Parathyroid adenoma (tissue), 2 donors: ENCODE measurements around the gene ARHGAP44.

Source experiments
- H2AFZ ChIP-seq: fragments of 300-600 bp; sonication (generic); one replicate; pipeline ENCODE4 v1.7.0; 2017; ENCODE audit warnings: antibody characterized with exemption, mild to moderate bottlenecking
- H3K27ac ChIP-seq: fragments of 300-600 bp; sonication (generic); one replicate; pipeline ENCODE4 v1.7.0; 2017
- H3K27me3 ChIP-seq: fragments of 300-600 bp; sonication (generic); one replicate; pipeline ENCODE4 v1.7.0; 2017; ENCODE audit warnings: low read length; ENCODE audit not compliant: control insufficient read depth, insufficient read depth
- H3K36me3 ChIP-seq: fragments of 300-600 bp; sonication (generic); one replicate; pipeline ENCODE4 v1.7.0; 2017; ENCODE audit warnings: low read length; ENCODE audit not compliant: control insufficient read depth, insufficient read depth
- H3K4me1 ChIP-seq: fragments of 300-600 bp; sonication (generic); one replicate; pipeline ENCODE4 v1.7.0; 2017; ENCODE audit warnings: control low read depth
- H3K4me2 ChIP-seq: fragments of 300-600 bp; sonication (generic); one replicate; pipeline ENCODE4 v1.7.0; 2017; ENCODE audit warnings: low read length
- H3K4me3 ChIP-seq: fragments of 300-600 bp; sonication (generic); one replicate; pipeline ENCODE4 v1.7.0; 2017; ENCODE audit warnings: low read depth, low read length
- H3K79me2 ChIP-seq: fragments of 300-600 bp; sonication (generic); one replicate; pipeline ENCODE4 v1.7.0; 2017; ENCODE audit warnings: control low read depth
- H3K9ac ChIP-seq: fragments of 300-600 bp; sonication (generic); one replicate; pipeline ENCODE4 v1.7.0; 2017; ENCODE audit warnings: mild to moderate bottlenecking
- H3K9me3 ChIP-seq: fragments of 300-600 bp; sonication (generic); one replicate; pipeline ENCODE4 v1.7.0; 2017; ENCODE audit warnings: low read length; ENCODE audit not compliant: control insufficient read depth
- CTCF ChIP-seq: fragments of 300-600 bp; sonication (generic); IDR thresholded peaks from one replicate; pipeline ENCODE4 v1.7.0; 2017; ENCODE audit warnings: antibody characterized with exemption, mild to moderate bottlenecking
- donor health status: primary hyperparathyroidism.

Gene ARHGAP44

GRCh38 chr17:12830777-12831247, 41.5 kb downstream of the ARHGAP44 start:
- Histone ChIP-seq H3K4me2 (no peak overlapping the region), H3K4me1 (no peaks in the 10 kb centered on the region), H3K79me2 (peaks cover 33% of the 10 kb centered on the region), H2AFZ (no peak overlapping the region), H3K27me3 (no peaks in the 10 kb centered on the region), H3K27ac (no peak overlapping the region), H3K36me3 (no peaks in the 10 kb centered on the region), H3K9me3 (no peaks in the 10 kb centered on the region), H3K9ac (no peak overlapping the region), H3K4me3 (no peak overlapping the region)
- TF ChIP-seq CTCF: no peak

- Histone ChIP-seq H3K4me1 (no peaks in the 10 kb centered on the region), H3K36me3 (no peaks in the 10 kb centered on the region), H3K27me3 (no peaks in the 10 kb centered on the region), H3K9ac (no peak overlapping the region), H3K79me2 (peaks cover 33% of the 10 kb centered on the region), H3K4me3 (no peak overlapping the region), H2AFZ (no peak overlapping the region), H3K27ac (no peak overlapping the region), H3K9me3 (no peaks in the 10 kb centered on the region), H3K4me2 (no peak overlapping the region)
- TF ChIP-seq CTCF: no peak
Measured at GRCh38 chr17:12831839-12832238, 42.5 kb downstream of the ARHGAP44 start.

GRCh38 chr17:12839042-12839441, 49.7 kb downstream of the ARHGAP44 start:
- no peak overlapping the region for H3K9ac ChIP-seq
- no peak overlapping the region for H2AFZ ChIP-seq
- no peak overlapping the region for H3K4me3 ChIP-seq
- H3K79me2 ChIP-seq: peaks cover 5% of the 10 kb centered on the region
- no peak for TF ChIP-seq CTCF
- no peaks in the 10 kb centered on the region for H3K9me3 ChIP-seq
- H3K27ac ChIP-seq: no peak overlapping the region
- peaks cover 3% of the 10 kb centered on the region for H3K4me1 ChIP-seq
- no peaks in the 10 kb centered on the region for H3K27me3 ChIP-seq
- H3K4me2 ChIP-seq: no peak overlapping the region
- H3K36me3 ChIP-seq: no peaks in the 10 kb centered on the region

- Histone ChIP-seq H3K36me3 (no peaks in the 10 kb centered on the region), H3K4me2 (no peak overlapping the region), H3K27ac (no peak overlapping the region), H3K79me2 (peaks cover 7% of the 10 kb centered on the region), H3K9me3 (no peaks in the 10 kb centered on the region), H3K4me1 (peaks cover 7% of the 10 kb centered on the region), H2AFZ (no peak overlapping the region), H3K27me3 (no peaks in the 10 kb centered on the region), H3K4me3 (no peak overlapping the region), H3K9ac (no peak overlapping the region)
- no peak for TF ChIP-seq CTCF
Measured at GRCh38 chr17:12842936-12843335, 53.6 kb downstream of the ARHGAP44 start.

GRCh38 chr17:12850996-12851395, 61.7 kb downstream of the ARHGAP44 start:
- H2AFZ ChIP-seq: no peak overlapping the region
- no peak overlapping the region for H3K27ac ChIP-seq
- H3K9me3 ChIP-seq: no peaks in the 10 kb centered on the region
- H3K4me3 ChIP-seq: no peak overlapping the region
- H3K36me3 ChIP-seq: no peaks in the 10 kb centered on the region
- no peaks in the 10 kb centered on the region for H3K27me3 ChIP-seq
- no peaks in the 10 kb centered on the region for H3K4me1 ChIP-seq
- H3K4me2 ChIP-seq: no peak overlapping the region
- H3K9ac ChIP-seq: no peak overlapping the region
- TF ChIP-seq CTCF: no peak
- peaks cover 5% of the 10 kb centered on the region for H3K79me2 ChIP-seq
